Ishikawa (cell line): Measurements from ENCODE around the gene WDR88.

ENCODE experiments used
- CEBPB ChIP-seq: IDR thresholded peaks from 2 replicates; pipeline ENCODE4 v1.6.1; 2012
- CREB1 ChIP-seq: IDR thresholded peaks from 2 replicates; pipeline ENCODE4 v1.6.1; 2012; ENCODE audit warnings: low read depth
- EGR1 ChIP-seq: IDR thresholded peaks from 2 replicates; pipeline ENCODE4 v1.6.1; 2012
- EP300 ChIP-seq: IDR thresholded peaks from 2 replicates; pipeline ENCODE4 v1.6.1; 2012; ENCODE audit warnings: borderline replicate concordance
- FOXM1 ChIP-seq: IDR thresholded peaks from 2 replicates; pipeline ENCODE4 v1.6.1; 2012; ENCODE audit warnings: low read depth, borderline replicate concordance
- NFIC ChIP-seq: IDR thresholded peaks from 2 replicates; pipeline ENCODE4 v1.6.1; 2012
- RAD21 ChIP-seq: IDR thresholded peaks from 2 replicates; pipeline ENCODE4 v1.6.1; 2012; ENCODE audit warnings: low read depth
- TAF1 ChIP-seq: IDR thresholded peaks from 2 replicates; pipeline ENCODE4 v1.6.1; 2012; ENCODE audit warnings: low read depth, mild to moderate bottlenecking
- TCF12 ChIP-seq: IDR thresholded peaks from 2 replicates; pipeline ENCODE4 v1.6.1; 2012; ENCODE audit warnings: low read depth
- TEAD4 ChIP-seq: IDR thresholded peaks from 2 replicates; pipeline ENCODE4 v1.6.1; 2012
- YY1 ChIP-seq: IDR thresholded peaks from 2 replicates; pipeline ENCODE4 v1.6.1; 2012; ENCODE audit warnings: low read depth
- ZBTB7A ChIP-seq: IDR thresholded peaks from 2 replicates; pipeline ENCODE4 v1.6.1; 2012; ENCODE audit warnings: low read depth
- TF ChIP-seq, protein P1 (sequence below): IDR thresholded peaks from 2 replicates; pipeline ENCODE4 v1.6.1; 2012; ENCODE audit warnings: low read depth, mild to moderate bottlenecking
- TF ChIP-seq, protein P2 (sequence below): IDR thresholded peaks from 2 replicates; pipeline ENCODE4 v1.6.1; 2012
- TF ChIP-seq, protein P3 (sequence below): IDR thresholded peaks from 2 replicates; pipeline ENCODE4 v1.6.1; 2012

Gene WDR88

DNA sequence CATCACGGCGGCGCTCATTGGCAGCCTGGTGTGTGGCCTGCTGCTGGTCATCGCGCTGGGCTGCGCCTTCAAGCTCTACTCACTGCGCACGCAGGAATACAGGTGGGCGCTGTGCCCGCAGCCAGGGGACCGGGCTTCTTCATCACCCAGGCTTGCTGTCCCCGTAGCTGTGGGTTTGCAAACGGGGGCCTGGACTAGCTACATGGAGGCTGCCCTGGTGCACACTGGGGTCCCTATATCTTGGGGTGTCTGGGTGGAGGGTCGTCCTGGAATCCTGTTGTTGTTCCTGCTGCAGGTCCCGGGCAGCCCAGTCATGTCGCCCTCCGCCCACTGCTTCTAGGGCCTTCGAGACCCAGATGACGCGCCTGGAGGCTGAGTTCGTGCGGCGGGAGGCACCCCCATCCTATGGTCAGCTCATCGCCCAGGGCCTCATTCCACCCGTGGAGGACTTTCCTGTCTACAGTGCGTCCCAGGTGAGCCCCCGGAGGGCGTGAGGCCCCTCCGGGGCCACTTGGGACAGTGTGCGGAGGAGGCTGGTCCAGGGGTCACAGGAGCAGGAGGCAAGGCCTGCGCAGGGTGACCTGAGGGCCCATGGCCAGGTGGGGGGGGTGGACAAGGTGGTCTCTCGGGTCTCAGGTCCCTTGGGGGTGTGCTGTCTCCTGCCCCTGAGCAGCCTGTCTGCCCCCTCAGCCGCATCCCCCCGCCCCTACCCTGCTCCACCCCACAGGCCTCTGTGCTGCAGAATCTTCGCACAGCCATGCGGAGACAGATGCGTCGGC lies 74.5 kb downstream of the WDR88 start:
- TF ChIP-seq CREB1 = no peak
- TF ChIP-seq, protein P1, sequence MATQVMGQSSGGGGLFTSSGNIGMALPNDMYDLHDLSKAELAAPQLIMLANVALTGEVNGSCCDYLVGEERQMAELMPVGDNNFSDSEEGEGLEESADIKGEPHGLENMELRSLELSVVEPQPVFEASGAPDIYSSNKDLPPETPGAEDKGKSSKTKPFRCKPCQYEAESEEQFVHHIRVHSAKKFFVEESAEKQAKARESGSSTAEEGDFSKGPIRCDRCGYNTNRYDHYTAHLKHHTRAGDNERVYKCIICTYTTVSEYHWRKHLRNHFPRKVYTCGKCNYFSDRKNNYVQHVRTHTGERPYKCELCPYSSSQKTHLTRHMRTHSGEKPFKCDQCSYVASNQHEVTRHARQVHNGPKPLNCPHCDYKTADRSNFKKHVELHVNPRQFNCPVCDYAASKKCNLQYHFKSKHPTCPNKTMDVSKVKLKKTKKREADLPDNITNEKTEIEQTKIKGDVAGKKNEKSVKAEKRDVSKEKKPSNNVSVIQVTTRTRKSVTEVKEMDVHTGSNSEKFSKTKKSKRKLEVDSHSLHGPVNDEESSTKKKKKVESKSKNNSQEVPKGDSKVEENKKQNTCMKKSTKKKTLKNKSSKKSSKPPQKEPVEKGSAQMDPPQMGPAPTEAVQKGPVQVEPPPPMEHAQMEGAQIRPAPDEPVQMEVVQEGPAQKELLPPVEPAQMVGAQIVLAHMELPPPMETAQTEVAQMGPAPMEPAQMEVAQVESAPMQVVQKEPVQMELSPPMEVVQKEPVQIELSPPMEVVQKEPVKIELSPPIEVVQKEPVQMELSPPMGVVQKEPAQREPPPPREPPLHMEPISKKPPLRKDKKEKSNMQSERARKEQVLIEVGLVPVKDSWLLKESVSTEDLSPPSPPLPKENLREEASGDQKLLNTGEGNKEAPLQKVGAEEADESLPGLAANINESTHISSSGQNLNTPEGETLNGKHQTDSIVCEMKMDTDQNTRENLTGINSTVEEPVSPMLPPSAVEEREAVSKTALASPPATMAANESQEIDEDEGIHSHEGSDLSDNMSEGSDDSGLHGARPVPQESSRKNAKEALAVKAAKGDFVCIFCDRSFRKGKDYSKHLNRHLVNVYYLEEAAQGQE = no peak
- TF ChIP-seq EGR1 = no peak
- TF ChIP-seq TCF12 = no peak
- TF ChIP-seq TAF1 = no peak
- no peak for TF ChIP-seq RAD21
- no peak for TF ChIP-seq EP300
- TF ChIP-seq, protein P2, sequence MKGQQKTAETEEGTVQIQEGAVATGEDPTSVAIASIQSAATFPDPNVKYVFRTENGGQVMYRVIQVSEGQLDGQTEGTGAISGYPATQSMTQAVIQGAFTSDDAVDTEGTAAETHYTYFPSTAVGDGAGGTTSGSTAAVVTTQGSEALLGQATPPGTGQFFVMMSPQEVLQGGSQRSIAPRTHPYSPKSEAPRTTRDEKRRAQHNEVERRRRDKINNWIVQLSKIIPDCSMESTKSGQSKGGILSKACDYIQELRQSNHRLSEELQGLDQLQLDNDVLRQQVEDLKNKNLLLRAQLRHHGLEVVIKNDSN = no peak
- TF ChIP-seq NFIC = no peak
- no peak for TF ChIP-seq FOXM1
- no peak for TF ChIP-seq CEBPB
- TF ChIP-seq YY1 = no peak
- no peak for TF ChIP-seq TEAD4
- TF ChIP-seq ZBTB7A = no peak
- TF ChIP-seq, protein P3, sequence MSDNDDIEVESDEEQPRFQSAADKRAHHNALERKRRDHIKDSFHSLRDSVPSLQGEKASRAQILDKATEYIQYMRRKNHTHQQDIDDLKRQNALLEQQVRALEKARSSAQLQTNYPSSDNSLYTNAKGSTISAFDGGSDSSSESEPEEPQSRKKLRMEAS = no peak

DNA sequence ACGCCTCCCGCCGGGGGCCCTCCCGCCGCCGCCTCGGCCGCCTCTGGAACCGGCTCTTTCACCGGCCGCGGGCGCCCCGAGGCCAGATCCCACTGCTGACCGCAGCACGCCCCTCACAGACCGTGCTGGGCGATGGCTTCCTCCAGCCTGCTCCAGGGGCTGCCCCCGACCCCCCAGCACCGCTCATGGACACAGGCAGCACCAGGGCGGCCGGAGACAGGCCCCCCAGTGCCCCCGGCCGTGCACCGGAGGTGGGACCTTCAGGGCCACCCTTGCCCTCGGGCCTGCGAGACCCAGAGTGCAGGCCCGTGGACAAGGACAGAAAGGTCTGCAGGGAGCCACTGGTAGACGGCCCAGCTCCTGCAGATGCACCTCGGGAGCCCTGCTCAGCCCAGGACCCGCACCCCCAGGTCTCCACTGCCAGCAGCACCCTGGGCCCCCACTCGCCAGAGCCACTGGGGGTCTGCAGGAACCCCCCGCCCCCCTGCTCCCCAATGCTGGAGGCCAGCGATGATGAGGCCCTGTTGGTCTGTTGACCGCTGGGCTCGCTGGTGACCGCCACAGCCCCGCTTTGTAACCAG lies 75.2 kb downstream of the WDR88 start:
- TF ChIP-seq NFIC = no peak
- no peak for TF ChIP-seq YY1
- TF ChIP-seq, protein P1 = no peak
- TF ChIP-seq EP300 = no peak
- no peak for TF ChIP-seq CEBPB
- TF ChIP-seq FOXM1 = no peak
- no peak for TF ChIP-seq EGR1
- TF ChIP-seq, protein P2 = no peak
- TF ChIP-seq, protein P3 = no peak
- no peak for TF ChIP-seq CREB1
- TF ChIP-seq TCF12 = no peak
- no peak for TF ChIP-seq ZBTB7A
- no peak for TF ChIP-seq TEAD4
- no peak for TF ChIP-seq TAF1
- TF ChIP-seq RAD21 = no peak

DNA sequence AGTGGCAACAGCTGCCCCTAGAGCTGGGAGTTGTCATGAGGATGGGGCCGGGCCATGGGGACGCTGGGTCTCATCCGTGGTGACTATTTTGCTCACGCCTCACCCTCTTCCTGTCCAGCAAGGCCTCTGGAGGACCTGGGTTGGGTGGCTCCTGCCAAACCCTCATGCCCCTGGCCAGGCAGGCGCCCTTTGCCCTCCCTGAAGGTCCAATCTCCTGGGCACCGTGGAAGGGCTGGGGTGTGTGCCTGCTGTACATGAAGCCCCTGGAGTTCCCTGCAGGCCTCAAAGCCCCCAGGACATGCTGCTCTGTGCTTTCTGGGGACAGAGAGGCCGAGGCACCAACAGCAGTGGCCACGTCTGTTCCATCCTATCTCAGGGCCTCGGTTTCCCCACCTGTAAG lies 76.0 kb downstream of the WDR88 start:
- TF ChIP-seq ZBTB7A (no peak), CEBPB (no peak), TEAD4 (no peak), FOXM1 (no peak), TCF12 (no peak), EGR1 (no peak), NFIC (no peak), CREB1 (no peak), EP300 (no peak), YY1 (no peak), RAD21 (no peak)
- TF ChIP-seq, protein P3 = no peak
- TF ChIP-seq, protein P1 = no peak
- TF ChIP-seq, protein P2 = no peak
